GM19193 (cell line): Measurements from ENCODE around the gene GGACT.

Experiments
- POLR2A ChIP-seq: IDR thresholded peaks from 4 replicates; pipeline ENCODE4 v1.6.1; 2011; ENCODE audit not compliant: insufficient read depth, insufficient read length; ENCODE audit errors: extremely low read depth

The GGACT gene

GRCh38 chr13:100604918-100605710 is 16.5 kb upstream of the GGACT start:
- TF ChIP-seq POLR2A = no peak

- TF ChIP-seq POLR2A = no peak
Measured at GRCh38 chr13:100602493-100603111, 14.0 kb upstream of the GGACT start.

- no peak for TF ChIP-seq POLR2A
Measured at GRCh38 chr13:100601716-100602115, 13.1 kb upstream of the GGACT start.

GRCh38 chr13:100600915-100601314 is 12.3 kb upstream of the GGACT start:
- TF ChIP-seq POLR2A = no peak

GRCh38 chr13:100600461-100600860 is 11.9 kb upstream of the GGACT start:
- no peak for TF ChIP-seq POLR2A

GRCh38 chr13:100597253-100597652 is 8.7 kb upstream of the GGACT start:
- TF ChIP-seq POLR2A = no peak

- TF ChIP-seq POLR2A = no peak
Measured at GRCh38 chr13:100596516-100596915, 7.9 kb upstream of the GGACT start.

- TF ChIP-seq POLR2A = no peak
Measured at GRCh38 chr13:100594731-100595130, 6.1 kb upstream of the GGACT start.

GRCh38 chr13:100594255-100594654 is 5.7 kb upstream of the GGACT start:
- no peak for TF ChIP-seq POLR2A

- TF ChIP-seq POLR2A = no peak
Measured at GRCh38 chr13:100589178-100589725, 663 bp upstream of the GGACT start.

GRCh38 chr13:100584896-100585295 is 3.7 kb downstream of the GGACT start:
- TF ChIP-seq POLR2A = no peak

- TF ChIP-seq POLR2A = no peak
Measured at GRCh38 chr13:100581504-100581903, 7.1 kb downstream of the GGACT start.

GRCh38 chr13:100581030-100581429 is 7.6 kb downstream of the GGACT start:
- TF ChIP-seq POLR2A = no peak

- TF ChIP-seq POLR2A = no peak
Measured at GRCh38 chr13:100580045-100580444, 8.5 kb downstream of the GGACT start.

- no peak for TF ChIP-seq POLR2A
Measured at GRCh38 chr13:100573121-100573520, 15.5 kb downstream of the GGACT start.

- TF ChIP-seq POLR2A = no peak
Measured at GRCh38 chr13:100566543-100566942, 22.0 kb downstream of the GGACT start.
